NCI-H2171 (cell line): ENCODE results near the gene PACS1.
"Not testable (repeated sequence)": the region's sequence is repeated elsewhere in the genome, so short reads cannot be mapped to it uniquely, and the experiment has no call there.

Source experiments
- DNase-seq: peaks from one replicate; lab custom pipeline; 2025; lab: John Stamatoyannopoulos, UW

PACS1 gene

DNA sequence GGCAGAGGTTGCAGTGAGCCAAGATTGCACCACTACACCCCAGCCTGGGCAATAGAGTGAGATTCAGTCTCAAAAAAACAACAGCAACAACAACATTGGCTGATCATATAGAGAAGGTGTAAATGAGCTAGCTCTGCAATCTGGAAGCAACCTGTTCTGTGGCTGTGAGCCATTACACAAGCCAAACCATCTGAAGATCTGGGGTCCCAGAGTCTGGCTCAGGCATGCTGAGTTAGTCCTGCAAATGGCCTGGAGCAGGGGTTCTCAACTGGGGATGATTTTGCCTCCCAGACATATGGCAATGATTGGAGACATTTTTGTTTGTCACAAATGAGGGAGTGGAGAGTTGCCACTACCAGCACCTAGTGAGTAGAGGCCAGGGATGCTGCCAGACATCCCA is 156.0 kb downstream of the PACS1 start:
- DNase-seq, result no peak

GRCh38 chr11:66227700-66228099 is 157.6 kb downstream of the PACS1 start:
- DNase-seq, result no peak

- no peak for DNase-seq
Observed at GRCh38 chr11:66228521-66228920, 158.4 kb downstream of the PACS1 start.

DNA sequence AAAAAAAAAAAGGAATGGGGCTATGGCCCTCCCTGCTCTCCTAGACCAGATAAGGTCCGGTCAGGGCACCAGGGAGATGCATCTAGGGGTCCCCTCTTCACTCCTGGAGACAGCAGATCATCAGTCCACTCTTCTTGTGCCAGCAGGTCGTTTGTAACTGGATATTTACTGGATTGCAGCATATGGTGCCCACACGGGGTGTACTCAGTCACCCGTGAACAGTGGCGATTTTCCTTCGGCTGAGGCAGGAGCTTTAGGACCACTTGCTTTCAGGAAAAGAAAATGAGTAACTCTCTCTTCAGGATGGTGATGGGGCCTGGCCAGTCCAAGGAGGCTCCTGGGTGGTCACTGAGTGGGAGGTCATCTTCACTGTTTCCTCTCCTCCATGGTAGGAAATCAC is 160.1 kb downstream of the PACS1 start:
- no peak for DNase-seq

GRCh38 chr11:66230978-66231377 is 160.9 kb downstream of the PACS1 start:
- no peak for DNase-seq

- no peak for DNase-seq
Observed at GRCh38 chr11:66231561-66231960, 161.5 kb downstream of the PACS1 start.

- DNase-seq, result no peak
Observed at GRCh38 chr11:66232769-66233168, 162.7 kb downstream of the PACS1 start.

- DNase-seq, result no peak
Observed at GRCh38 chr11:66233301-66233700, 163.2 kb downstream of the PACS1 start.

DNA sequence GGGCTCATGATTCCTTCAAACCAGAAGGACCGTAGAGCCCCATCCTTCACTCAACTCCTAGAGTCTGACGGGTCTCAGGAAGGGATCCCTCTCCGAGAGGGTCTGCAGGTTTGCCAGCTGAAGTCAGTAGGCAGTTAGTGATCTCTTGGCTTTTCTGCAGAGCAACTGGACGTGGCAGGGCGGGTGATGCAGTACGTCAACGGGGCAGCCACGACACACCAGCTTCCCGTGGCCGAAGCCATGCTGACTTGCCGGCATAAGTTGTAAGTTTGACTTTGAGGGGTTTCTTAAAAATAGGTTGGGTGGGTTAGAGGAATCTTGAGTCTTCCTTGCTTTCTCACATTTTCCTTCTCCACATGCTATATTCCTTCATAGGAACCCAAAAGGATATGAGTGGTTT is 165.1 kb downstream of the PACS1 start:
- no peak for DNase-seq

DNA sequence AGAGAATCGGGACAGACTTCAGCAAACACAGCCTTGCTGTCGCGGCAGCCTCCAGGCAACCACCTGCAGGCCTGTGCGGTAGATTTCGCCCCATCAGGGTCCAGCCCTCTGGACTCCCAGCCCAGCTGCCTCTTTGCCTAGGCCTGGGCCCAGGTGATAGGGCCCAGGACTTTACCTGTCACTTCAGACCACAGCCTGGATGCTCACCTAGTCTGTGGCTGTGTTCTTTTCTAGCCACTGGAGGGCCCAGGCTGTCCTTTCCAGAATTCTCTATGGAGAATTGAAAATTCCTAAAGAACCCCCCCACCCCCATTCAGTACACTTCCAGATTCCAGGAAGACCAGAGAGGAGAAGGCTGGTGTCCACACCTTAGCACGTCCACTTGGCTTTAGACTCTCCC is 167.8 kb downstream of the PACS1 start:
- no peak for DNase-seq

GRCh38 chr11:66238786-66239413 is 168.8 kb downstream of the PACS1 start:
- no peak for DNase-seq

- DNase-seq, result no peak
Observed at GRCh38 chr11:66239511-66239910, 169.4 kb downstream of the PACS1 start.

DNA sequence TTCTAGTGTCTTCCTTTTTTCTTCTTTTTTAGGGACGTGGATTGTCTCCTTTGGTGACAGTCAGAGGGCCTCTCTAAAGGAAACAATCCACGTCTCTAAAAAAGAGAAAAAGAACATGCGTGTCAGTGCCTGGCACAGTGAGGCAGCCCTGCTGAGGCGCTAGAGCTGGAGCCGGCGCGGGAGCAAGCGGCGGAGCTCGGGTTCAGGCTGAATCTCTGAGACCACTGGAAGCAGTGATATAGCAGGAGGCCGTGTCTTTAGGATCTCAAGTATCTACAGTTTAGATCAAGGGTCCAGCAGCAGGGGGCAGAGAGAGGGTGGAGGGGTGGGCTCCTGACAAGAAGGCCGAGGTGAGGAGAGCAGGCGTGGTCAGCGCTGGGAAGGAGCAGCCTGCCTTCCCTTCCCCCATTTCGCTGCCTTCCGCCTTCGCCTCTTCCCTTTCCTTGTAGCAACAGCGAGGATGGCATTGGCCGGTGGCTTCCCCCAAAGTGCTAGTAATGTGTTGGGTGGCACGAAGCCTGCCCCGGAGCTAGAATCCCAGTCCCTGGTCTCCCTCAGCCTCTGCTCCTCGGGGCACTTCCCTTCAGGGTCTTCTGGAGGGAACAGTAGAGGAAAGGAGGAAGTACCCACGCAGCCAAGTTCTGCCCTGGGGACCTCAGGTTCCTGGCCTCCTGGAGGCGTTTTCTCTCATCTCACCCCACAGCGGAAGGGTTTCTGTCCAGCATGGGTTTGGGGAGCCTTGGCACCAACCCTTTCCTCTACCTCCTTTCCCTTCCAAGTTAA is 170.1 kb downstream of the PACS1 start:
- DNase-seq, result no peak

- DNase-seq, result no peak
Observed at GRCh38 chr11:66240781-66241136, 170.7 kb downstream of the PACS1 start.

- no peak for DNase-seq
Observed at GRCh38 chr11:66242095-66242765, 172.2 kb downstream of the PACS1 start.

- no peak for DNase-seq
Observed at GRCh38 chr11:66243782-66244535, 173.9 kb downstream of the PACS1 start.

GRCh38 chr11:66247295-66247694 is 177.2 kb downstream of the PACS1 start:
- DNase-seq, result no peak

DNA sequence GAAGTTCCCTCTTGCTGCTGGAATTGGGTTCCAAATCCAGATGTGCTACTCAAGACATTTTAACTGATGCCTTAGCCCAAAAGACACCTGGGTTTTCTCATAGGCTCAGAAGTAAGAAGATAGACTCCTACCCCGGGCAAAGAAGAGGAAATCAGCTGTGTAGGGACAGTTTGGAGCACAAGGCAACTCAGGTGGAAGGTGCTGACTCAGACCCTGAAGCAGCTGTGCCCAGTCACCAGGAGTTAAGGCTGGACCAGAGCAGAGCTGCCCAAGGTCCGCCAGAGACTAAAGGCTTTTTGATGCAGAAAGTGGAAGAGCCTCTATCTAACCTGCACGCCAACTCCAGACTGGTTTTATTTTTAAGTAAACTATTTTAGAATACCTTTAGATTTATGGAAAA is 177.7 kb downstream of the PACS1 start:
- no peak for DNase-seq

- DNase-seq, result no peak
Observed at GRCh38 chr11:66248903-66249302, 178.8 kb downstream of the PACS1 start.

GRCh38 chr11:66251809-66252208 is 181.7 kb downstream of the PACS1 start:
- no peak for DNase-seq

GRCh38 chr11:66253081-66253480 is 183.0 kb downstream of the PACS1 start:
- DNase-seq, result not testable (repeated sequence)

DNA sequence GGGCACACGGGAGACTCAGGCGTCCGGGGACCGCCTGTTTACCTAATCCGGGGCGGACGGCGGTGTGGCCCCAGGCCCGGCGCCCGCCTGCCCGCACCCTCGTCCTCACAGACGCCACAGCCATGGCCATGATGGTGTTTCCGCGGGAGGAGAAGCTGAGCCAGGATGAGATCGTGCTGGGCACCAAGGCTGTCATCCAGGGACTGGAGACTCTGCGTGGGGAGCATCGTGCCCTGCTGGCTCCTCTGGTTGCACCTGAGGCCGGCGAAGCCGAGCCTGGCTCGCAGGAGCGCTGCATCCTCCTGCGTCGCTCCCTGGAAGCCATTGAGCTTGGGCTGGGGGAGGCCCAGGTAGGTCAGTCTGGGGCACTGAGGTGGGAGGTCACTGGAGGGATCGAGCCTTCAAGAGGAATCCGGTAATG is 188.4 kb downstream of the PACS1 start:
- no peak for DNase-seq

DNA sequence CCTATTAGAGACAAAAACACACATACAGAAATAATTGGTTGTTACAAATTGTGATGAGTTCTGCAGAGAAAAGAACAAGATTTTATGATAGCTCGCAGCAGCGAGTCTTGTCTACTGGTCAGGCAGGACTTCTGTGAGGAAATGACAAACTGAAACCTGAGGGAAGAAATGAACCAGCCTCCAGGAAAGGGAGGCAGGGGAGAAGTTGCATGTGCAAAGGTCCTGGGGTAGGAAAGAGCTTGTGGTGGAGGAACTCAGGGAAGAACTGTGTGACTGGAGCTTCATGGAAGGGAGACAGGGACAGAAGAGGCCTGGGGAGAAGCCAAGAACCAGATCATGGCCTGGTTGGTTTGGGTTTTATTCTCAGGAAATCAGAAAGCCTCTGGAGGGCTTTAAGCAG is 189.2 kb downstream of the PACS1 start:
- DNase-seq, result no peak
